Measurements from ENCODE around the gene KL. TPM values are rescaled to one million over a fixed set of nuclear protein-coding genes. Genes with fewer than 3 reads are reported as not detected.

KL gene
- total and polyA plus RNA-seq, 2 of the 8 experiments (the other 6 are each of a cell fraction or from before 2014, with no cell fraction given): 0.02 TPM; not detected in 1

GRCh38 chr13:32968316-32968715 lies 47.9 kb upstream of the KL start (continued):
- TF ChIP-seq NANOG (IDR thresholded peaks at IDR 0.05; ENCODE audit: insufficient read depth, low read depth, low read length, poor library complexity, severe bottlenecking) (no peak), E2F6 (IDR thresholded peaks at IDR 0.05) (no peak), POU5F1 (IDR thresholded peaks at IDR 0.05; ENCODE audit: low read depth, low read length) (no peak)
